OCI-LY3 (cell line): Measurements from ENCODE around the gene PPP1R14B.

Source experiments
- H2AFZ ChIP-seq: fragments of 200-600, 300-600 bp; shearing (Covaris generic); 2 replicates; pipeline ENCODE4 v1.6.0; 2014; ENCODE audit warnings: antibody characterized with exemption, low read depth, low read length
- H3K27ac ChIP-seq: fragments of 200-600, 300-600 bp; sonication (generic); 2 replicates; pipeline ENCODE4 v1.5.1; 2014; ENCODE audit warnings: mild to moderate bottlenecking, low read length, moderate library complexity, mixed read lengths
- H3K27me3 ChIP-seq: fragments of 200-600, 300-600 bp; sonication (generic); 2 replicates; pipeline ENCODE4 v1.6.1; 2014; ENCODE audit warnings: low read depth, low read length, mixed read lengths
- H3K36me3 ChIP-seq: fragments of 200-600, 300-600 bp; sonication (generic); replicated peaks from 2 replicates; pipeline ENCODE3; 2014; ENCODE audit warnings: low read depth, low read length, mixed read lengths
- H3K4me1 ChIP-seq: fragments of 300-600, 200-600 bp; sonication (generic); 2 replicates; pipeline ENCODE4 v1.6.1; 2014; ENCODE audit warnings: low read length, mixed read lengths
- H3K4me2 ChIP-seq: fragments of 200-600, 300-600 bp; sonication (generic); 2 replicates; pipeline ENCODE4 v1.6.1; 2014; ENCODE audit warnings: low read length, mixed read lengths
- H3K4me3 ChIP-seq: fragments of 300-600, 200-600 bp; sonication (generic); 2 replicates; pipeline ENCODE4 v1.5.1; 2014; ENCODE audit warnings: antibody characterized with exemption, mild to moderate bottlenecking, low read length, moderate library complexity
- H3K79me2 ChIP-seq: fragments of 300-600, 200-600 bp; shearing (Covaris generic); 2 replicates; pipeline ENCODE4 v1.6.1; 2014; ENCODE audit warnings: mild to moderate bottlenecking, low read length, mixed read lengths
- H3K9ac ChIP-seq: fragments of 300-600, 200-600 bp; shearing (Covaris generic); 2 replicates; pipeline ENCODE4 v1.6.0; 2014; ENCODE audit warnings: mild to moderate bottlenecking, low read length, moderate library complexity
- H3K9me3 ChIP-seq: fragments of 200-600, 300-600 bp; shearing (Covaris generic); 2 replicates; pipeline ENCODE4 v1.6.1; 2014; ENCODE audit warnings: low read length, mixed read lengths; ENCODE audit not compliant: insufficient read depth
- H4K20me1 ChIP-seq: fragments of 200-600, 300-600 bp; sonication (generic); 2 replicates; pipeline ENCODE4 v1.6.1; 2016; ENCODE audit warnings: low read length, mixed read lengths; ENCODE audit not compliant: insufficient read depth
- CTCF ChIP-seq: fragments of 200-600, 300-600 bp; sonication (generic); IDR thresholded peaks from 2 replicates; pipeline ENCODE4 v1.5.1; 2014; ENCODE audit warnings: antibody characterized with exemption, low read length, low read depth
- EZH2phosphoT487 ChIP-seq: fragments of 200-600 bp; shearing (Covaris generic); IDR thresholded peaks from 2 replicates; pipeline ENCODE4 v1.6.1; 2018; ENCODE audit warnings: antibody characterized with exemption, mixed run types, low read depth

The PPP1R14B gene

DNA sequence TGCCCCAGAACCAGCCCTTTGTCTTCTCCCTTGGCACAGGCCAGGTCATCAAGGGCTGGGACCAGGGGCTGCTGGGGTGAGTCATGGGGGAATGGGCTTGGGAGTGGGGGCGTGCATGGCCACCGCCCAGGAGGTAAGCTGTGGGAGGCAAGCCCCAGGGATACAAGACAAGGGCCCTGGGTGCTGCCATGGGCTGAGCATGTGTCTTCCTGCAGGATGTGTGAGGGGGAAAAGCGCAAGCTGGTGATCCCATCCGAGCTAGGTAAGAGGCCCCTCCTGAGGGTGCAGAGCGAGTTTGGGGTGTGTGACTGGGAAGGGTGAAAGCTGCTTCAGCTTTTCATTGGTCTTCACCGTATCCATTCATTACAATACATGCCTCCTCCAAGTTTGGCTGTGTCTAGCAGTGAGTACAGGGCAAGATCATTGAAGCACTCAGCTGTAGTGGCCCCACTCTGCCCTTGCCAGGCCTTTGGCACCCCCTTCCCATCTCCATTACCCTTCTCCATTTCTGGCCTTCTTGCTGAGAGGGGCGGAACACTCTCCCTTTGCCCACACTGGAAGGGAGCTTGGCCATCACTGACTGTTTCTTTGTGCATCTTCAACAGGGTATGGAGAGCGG, 3.4 kb downstream of the PPP1R14B start:
- H3K27me3 ChIP-seq = no peaks in the 10 kb centered on the region
- H3K4me2 ChIP-seq = peak overlapping the region; percentile 89
- H3K4me3 ChIP-seq = no peak overlapping the region
- peaks cover 50% of the 10 kb centered on the region for H3K4me1 ChIP-seq
- H3K36me3 ChIP-seq = peaks cover 29% of the 10 kb centered on the region
- peaks cover 59% of the 10 kb centered on the region for H3K79me2 ChIP-seq
- H3K27ac ChIP-seq = no peak overlapping the region
- no peak for TF ChIP-seq EZH2phosphoT487
- no peak for TF ChIP-seq CTCF
- H2AFZ ChIP-seq = no peak overlapping the region
- 0 out of 2 replicates have a peak, but pooled peaks cover 3% of the 10 kb centered on the region for H4K20me1 ChIP-seq
- no peaks in the 10 kb centered on the region for H3K9me3 ChIP-seq
- no peak overlapping the region for H3K9ac ChIP-seq

DNA sequence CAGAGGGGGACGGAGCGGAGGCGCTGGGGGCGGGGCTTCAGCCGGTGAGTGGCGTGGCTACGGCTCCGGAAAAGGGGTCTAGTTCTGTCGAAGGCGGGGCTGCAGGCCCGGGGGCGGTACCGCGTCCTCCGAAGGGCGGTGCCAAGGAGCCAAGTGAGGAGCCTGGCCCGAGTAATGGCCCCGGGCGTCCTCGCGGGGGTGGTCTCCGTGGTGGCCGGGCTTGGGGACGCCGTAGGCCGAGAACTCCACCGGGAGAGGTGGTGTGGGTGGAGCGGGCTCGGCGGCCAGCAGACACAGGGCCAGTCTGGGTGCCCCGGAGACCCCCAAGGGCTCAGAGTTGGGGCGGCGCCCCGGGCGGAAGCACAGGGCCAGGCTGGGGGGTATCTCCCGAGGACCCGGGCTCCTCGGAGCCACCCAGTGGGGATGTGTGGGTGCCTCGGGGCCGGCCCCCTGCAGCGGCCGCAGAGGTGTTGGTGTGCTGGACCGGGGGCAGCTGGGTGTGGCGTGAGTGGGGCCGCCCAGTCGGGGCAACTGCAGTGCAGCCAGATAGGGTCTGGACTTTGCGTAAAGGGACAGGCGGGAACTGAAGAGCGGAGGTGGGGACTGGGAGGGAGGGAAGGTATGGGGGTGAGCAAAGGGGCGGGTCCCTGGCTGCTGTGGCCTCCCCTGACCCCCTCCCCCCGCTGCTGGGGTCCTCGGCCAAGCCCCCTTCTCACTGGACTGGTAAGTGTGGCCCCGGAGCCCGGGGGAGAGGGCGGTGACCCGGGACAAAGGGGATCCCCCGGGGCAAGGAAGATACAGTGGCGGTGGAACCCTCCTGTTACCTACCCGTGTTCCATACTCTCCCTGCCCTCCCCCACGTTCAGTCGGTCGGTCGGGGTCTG, 5.0 kb downstream of the PPP1R14B start:
- Histone ChIP-seq H3K27ac (peak overlapping the region; percentile 73), H3K4me3 (peak overlapping the region; percentile 84), H3K27me3 (no peaks in the 10 kb centered on the region), H4K20me1 (0 out of 2 replicates have a peak, but pooled peaks cover 3% of the 10 kb centered on the region), H3K4me1 (peaks cover 56% of the 10 kb centered on the region), H3K79me2 (peaks cover 55% of the 10 kb centered on the region), H2AFZ (no peak overlapping the region), H3K36me3 (peaks cover 41% of the 10 kb centered on the region), H3K9me3 (no peaks in the 10 kb centered on the region), H3K9ac (peak overlapping the region; percentile 88), H3K4me2 (peak overlapping the region; percentile 89)
- no peak for TF ChIP-seq EZH2phosphoT487
- no peak for TF ChIP-seq CTCF

DNA sequence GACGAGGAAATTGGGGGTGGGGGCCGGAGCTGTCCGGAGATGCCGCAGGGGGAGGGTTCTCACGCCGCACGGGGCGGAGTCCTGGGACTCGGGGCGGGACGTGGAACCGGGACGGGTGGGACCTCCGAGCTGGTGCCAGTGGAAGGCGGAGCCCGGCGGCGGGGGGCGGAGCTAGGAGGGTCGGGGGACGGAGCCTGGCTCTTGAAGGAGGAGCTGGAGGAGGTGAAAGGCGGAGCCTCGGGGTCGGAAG, 5.6 kb downstream of the PPP1R14B start:
- Histone ChIP-seq H3K4me2 (peak overlapping the region; percentile 99), H3K79me2 (peaks cover 50% of the 10 kb centered on the region), H3K4me1 (peaks cover 56% of the 10 kb centered on the region), H3K4me3 (peak overlapping the region; percentile 94), H4K20me1 (0 out of 2 replicates have a peak, but pooled peaks cover 3% of the 10 kb centered on the region), H3K27ac (peak overlapping the region; percentile 89), H3K9me3 (no peaks in the 10 kb centered on the region), H3K36me3 (peaks cover 42% of the 10 kb centered on the region), H2AFZ (0 out of 2 replicates have a peak overlapping the region, but pooled peaks have one; percentile 35), H3K9ac (peak overlapping the region; percentile 94), H3K27me3 (no peaks in the 10 kb centered on the region)
- no peak for TF ChIP-seq CTCF
- TF ChIP-seq EZH2phosphoT487 = no peak
